HG02571 (cell line): ENCODE results near the gene CYP3A4.
"Not testable (repeated sequence)": the region's sequence is repeated elsewhere in the genome, so short reads cannot be mapped to it uniquely, and the experiment has no call there.

Experiments used
- ATAC-seq: cut with Tn5 transposase; IDR thresholded peaks from one replicate; pipeline ENCODE4 v1.9.1; 2021; ENCODE audit warnings: mild to moderate bottlenecking, moderate library complexity; ENCODE audit not compliant: unreplicated experiment

CYP3A4 gene

GRCh38 chr7:99784007-99784406 is at the start of gene CYP3A4:
Gene CYP3A4, minus strand, starts transcription at chr7:99784184. Its CDS starts 103 bp downstream, at chr7:99784081.
- no peak for ATAC-seq

DNA sequence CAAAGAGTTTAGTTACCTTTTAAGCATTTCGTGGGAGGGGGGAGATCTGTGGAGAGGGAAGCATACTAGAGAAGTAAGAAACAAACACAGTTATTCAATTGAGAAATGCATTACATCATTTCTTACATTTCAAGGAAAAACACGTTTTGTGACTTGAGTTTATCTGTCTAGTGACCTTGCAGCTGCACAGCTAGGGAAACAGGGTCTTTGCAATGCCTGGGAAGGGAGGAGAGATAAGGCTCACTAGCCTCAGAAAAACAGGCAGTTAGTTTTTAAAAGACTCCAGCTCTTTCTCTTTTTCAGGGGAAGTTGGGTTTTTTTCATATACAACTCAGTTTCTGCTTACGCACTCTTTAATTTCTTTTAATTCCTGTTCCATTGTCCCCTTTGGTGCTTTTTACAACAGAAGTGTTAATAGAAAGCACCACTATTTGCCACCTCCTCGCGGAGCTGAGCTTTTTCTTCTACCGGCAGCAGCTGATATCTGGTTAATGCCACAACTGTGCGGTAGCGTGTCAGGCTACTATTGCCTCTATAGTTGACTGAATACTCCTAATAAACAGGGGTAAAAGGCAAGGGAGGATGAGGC is 49.4 kb upstream of the CYP3A4 start:
- ATAC-seq, result no peak

DNA sequence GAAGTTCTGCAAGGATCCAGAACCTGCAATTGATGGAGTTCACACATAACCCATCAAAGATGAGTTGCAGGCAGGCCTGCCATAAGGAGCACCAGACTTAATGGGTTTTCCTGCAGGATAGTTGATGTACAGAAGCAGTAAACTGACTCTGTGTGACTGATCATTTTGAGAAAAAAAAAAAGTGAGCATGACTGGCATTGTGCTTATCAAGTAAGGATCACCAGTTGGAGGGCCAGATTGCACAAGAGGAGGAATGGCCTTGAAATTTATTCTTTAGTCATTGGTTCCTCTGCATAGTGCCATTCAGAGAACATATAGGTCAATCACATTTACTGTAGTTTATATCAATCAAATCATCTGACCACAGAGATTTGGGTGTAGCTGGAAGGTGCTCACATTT is 47.6 kb upstream of the CYP3A4 start:
- ATAC-seq, result no peak

DNA sequence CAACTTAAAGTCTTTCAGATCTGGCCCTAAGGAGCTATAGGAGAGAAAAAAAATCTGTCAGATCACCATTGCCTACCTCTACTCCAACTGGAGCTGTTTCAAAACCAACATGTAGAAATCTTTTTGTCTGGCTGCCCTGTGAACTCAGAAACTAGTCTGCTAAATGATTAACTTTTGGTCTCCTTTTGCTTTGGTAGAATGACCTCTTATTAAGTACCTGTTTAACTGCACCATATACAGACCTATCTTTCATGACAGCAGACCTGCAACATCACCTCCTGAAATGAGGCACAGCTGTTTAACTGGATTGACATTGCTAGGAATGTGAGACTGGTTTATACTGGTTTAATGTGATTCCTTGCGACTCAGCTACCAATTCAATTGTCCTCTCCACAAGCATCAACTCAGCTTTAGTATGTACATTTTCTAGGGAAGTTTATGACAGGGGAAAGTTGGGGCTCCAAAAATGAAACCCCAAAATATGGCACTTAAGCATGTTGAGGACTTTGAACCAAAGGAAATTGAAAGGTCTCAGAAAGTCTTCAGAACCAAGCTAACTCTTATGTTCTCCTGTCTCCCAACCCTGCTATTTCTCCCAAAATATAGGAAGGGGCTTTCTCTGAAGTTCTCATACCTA is 45.7 kb upstream of the CYP3A4 start:
- no peak for ATAC-seq

- no peak for ATAC-seq
Observed at GRCh38 chr7:99828811-99829210, 44.8 kb upstream of the CYP3A4 start.

DNA sequence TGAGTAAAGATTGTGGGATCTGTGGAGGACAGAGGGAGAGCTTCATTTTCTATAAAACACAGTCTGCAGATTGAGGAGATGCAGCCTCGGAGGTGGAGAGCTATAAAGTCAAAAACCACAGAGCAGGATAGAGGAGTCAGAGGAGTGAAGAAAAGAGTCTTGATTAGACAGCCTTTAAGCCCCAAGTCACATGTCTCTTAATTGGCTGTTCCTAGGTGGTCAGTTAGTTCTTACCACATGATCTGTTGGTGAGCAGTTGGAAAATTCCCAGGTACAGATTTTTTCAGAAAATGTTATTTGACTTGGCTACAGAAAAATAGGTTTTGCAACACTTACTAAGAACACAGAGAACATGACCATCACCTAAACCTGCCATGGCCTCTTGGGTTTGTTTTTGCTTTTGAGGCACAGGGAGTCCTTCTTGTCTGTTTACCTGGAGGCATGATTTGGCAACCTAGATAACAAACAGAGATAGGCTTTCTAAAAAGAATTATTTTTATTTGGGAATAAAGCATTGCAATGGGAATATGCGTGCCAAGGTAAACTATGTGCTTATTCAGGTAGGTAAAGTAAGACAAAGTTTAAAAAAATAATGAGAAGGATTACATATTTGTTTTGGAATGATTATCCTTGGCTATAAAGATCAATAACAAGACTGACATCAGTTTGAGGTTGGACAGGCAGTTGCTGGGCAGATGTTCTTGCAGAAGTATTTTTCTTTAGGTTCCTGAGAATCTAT is 43.2 kb upstream of the CYP3A4 start:
- ATAC-seq, result no peak

- no peak for ATAC-seq
Observed at GRCh38 chr7:99825873-99826272, 41.9 kb upstream of the CYP3A4 start.

- no peak for ATAC-seq
Observed at GRCh38 chr7:99825452-99825851, 41.5 kb upstream of the CYP3A4 start.

DNA sequence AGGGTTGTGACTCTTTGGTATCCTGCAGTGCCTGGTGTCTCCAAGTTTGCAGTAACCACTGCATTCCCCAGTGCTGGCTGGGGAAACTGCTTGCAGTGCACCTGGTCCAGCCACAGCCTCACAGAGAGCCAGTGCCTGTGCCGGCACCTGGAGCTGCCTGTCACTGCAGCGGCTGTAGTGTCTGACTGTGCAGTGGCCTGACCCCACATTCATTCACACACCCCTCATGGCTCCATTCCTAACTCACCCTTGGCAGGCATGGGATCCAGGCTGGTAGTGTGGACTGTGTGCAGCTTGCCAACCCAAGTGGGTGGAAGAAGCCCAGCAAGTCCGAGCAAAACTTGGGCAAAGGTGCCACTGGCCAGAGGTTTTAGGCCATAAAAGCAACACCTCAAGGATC is 40.1 kb upstream of the CYP3A4 start:
- no peak for ATAC-seq

DNA sequence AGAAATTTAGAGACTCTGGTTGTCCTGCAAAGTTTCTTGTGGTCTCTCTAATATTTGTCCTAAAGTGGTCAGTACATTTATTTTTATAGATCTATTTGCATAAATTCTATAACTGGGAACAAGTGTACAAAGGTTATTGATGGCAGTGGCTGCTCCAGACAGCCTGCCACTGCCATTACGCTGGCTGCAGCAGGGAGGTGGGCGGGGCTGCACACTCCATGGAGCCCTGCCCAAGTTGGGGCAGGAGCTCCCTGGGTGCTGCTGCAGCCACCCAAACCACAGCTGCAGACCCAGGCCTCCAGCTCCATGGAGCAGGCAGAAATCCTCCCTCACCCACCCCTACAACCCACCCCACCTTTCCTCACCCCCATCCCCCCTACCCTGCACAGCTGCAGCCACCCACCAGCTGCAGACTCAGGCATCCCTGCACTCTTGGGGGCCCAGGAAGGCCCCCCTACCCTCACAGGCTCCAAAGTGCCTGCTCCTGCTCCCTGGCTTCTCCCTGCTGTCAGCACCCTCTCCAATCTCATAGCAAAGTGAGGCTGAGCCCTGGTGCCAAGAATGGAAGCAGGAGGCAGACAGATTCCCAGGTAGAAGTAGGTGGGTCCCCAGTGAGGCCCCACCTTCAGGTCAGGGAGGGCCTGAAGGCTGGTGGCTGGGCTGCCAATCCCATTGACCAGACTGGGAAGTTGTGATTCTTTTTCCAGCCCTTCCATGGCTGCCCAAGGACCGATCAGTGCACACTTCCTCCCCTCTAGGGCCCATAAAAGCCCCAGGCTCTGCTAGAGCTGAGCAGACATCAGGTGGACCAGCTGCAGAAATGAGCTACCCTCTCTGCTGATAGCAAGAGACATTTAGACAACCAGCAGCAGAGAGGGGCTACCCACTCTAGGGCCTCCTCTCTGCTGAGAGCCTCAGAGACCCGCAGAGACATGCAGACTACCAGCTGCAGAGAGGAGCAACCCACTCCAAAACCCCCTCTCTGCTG is 39.0 kb upstream of the CYP3A4 start:
- no peak for ATAC-seq

DNA sequence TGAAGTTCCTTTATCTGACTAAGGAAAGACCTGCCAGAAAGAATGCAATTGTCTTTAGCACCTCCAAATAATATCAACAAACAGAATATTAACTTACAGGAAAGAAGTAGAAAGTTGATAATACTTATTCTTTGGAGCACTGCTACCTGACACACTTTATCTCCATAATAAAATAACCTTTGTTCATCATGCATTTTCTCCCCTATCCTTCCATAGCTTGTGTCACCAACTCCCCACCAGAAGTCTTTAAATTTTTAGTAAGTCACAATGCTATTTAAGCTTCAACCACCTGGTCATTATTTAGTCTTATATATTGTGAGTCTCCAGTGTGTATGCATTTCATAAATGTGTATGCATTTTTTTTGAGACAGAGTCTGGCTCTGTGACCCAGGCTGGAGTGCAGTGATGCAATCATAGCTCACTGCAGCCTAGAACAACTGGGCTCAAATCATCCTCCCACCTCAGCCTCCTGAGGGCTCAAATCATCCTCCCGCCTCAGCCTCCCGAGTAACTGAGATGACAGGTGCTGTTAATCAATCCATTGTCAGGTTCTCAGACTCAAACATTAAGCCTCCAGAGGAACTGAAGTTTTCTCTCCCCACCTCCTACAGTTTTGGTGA is 36.5 kb upstream of the CYP3A4 start:
- no peak for ATAC-seq

GRCh38 chr7:99808766-99809165 is 24.8 kb upstream of the CYP3A4 start:
- ATAC-seq, result no peak

- no peak for ATAC-seq
Observed at GRCh38 chr7:99806839-99807478, 23.0 kb upstream of the CYP3A4 start.

DNA sequence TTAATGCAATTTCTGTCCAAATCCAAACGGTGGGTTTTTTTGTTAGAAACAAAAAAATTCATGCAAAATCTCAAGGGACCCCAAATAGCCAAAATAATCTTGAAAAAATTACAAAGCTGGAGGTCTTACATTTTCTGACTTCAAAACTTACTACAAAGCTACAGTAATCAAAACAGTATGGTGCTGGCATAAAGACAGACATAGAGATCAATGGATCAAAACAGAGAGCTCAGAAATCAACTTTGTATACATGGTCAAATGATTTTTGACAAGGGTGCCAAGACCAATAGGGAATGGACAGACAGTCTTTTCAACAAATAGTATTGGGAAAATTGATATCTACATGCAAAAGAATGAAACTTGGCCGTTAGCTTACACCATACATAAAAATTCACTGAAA is 21.7 kb upstream of the CYP3A4 start:
- ATAC-seq, result no peak

DNA sequence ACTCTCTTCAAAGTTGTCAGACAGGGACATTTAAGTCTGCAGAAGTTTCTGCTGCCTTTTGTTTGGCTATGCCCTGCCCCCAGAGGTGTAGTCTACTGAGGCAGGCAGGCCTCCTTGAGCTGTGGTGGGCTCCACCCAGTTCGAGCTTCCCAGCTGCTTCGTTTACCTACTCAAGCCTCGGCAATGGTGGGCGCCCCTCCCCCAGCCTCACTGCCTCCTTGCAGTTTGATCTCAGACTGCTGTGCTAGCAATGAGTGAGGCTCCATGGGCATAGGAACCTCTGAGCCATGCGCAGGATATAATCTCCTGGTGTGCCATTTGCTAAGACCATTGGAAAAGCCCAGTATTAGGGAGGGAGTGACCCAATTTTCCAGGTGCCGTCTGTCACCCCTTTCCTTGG is 19.1 kb upstream of the CYP3A4 start:
- ATAC-seq, result not testable (repeated sequence)

DNA sequence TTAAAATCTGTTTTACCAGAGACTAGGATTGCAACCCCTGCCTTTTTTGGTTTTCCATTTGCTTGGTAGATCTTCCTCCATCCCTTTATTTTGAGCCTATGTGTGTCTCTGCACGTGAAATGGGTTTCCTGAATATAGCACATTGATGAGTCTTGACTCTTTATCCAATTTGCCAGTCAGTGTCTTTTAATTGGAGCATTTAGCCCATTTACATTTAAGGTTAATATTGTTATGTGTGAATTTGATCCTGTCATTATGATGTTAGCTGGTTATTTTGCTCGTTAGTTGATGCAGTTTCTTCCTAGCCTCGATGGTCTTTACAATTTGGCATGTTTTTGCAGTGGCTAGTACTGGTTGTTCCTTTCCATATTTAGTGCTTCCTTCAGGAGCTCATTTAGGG is 17.4 kb upstream of the CYP3A4 start:
- not testable (repeated sequence) for ATAC-seq

DNA sequence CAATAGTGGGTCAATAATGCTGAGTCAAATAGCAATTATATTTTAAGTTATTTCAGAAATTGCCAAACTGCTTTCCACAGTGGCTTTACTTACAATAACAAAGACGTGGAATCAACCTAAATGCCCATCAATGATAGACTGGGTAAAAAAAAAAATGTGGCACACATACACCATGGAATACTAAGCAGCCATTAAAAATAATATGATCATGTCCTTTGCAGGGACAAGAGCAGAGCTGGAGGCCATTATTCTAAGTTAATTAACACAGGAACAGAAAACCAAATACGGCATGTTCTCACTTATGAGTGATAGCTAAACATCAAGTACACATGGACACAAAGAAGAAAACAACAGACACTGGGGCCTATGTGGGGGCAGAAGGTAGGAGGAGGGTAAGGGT is 15.0 kb upstream of the CYP3A4 start:
- ATAC-seq, result no peak

DNA sequence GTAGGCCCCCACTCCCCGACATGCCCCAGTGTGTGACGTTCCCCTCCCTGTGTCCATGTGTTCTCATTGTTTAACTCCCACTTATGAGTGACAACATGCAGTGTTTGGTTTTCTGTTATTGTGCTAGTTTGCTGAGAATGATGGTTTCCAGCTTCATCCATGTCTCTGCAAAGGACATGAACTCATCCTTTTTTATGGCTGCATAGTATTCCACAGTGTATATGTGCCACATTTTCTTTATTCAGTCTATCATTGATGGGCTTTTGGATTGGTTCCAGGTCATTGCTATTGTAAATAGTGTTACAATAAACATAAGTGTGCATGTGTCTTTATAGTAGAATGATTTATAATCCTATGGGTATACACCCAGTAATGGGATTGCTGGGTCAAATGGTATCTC is 11.9 kb upstream of the CYP3A4 start:
- ATAC-seq, result not testable (repeated sequence)

GRCh38 chr7:99794585-99795502 is 10.9 kb upstream of the CYP3A4 start:
- no peak for ATAC-seq
